H1 (cell line): Measurements from ENCODE around the gene STAMBPL1. TPM values are rescaled to one million over a fixed set of nuclear protein-coding genes. Genes with fewer than 3 reads are reported as not detected.

Experiments used
- CTCF ChIA-PET: fragments of 300-600 bp; sonication (Branson Sonifier 250); formaldehyde crosslinking; loops from one replicate; lab custom pipeline; 2021; ENCODE audit not compliant: partially characterized antibody; lab: Charles Lee
- POLR2A ChIA-PET: fragments of 300-600 bp; sonication (Branson Sonifier 250); formaldehyde crosslinking; loops from one replicate; lab custom pipeline; 2021; ENCODE audit warnings: inconsistent platforms; ENCODE audit not compliant: partially characterized antibody; lab: Charles Lee
- DNase-seq, 2 experiments: peaks; one replicate each; pipeline versions ENCODE4 v3.0.0 to v3.0.0-alpha.2; 2010 to 2022; ENCODE audit warnings: low spot score in 2 of 2, low read depth in 1 of 2, mixed read lengths in 1 of 2
- FAIRE-seq: peaks from 2 replicates; lab custom pipeline; 2011; peaks lifted over from hg19 to GRCh38; lab: Jason Lieb, UNC
- H2AFZ ChIP-seq: 2 replicates; pipeline ENCODE4 v1.8.1; 2012; ENCODE audit warnings: low read length, inconsistent platforms
- H2AK5ac ChIP-seq: 2 replicates; pipeline ENCODE4 v1.6.1; 2013; ENCODE audit warnings: low read depth, low read length
- H2BK120ac ChIP-seq: replicated peaks from 2 replicates; pipeline ENCODE3; 2013; ENCODE audit warnings: low read depth, low read length, inconsistent platforms
- H2BK12ac ChIP-seq: 2 replicates; pipeline ENCODE4 v1.6.1; 2013; ENCODE audit warnings: low read depth, low read length
- H2BK15ac ChIP-seq: 2 replicates; pipeline ENCODE4 v1.6.1; 2013; ENCODE audit warnings: low read length
- H2BK20ac ChIP-seq: 2 replicates; pipeline ENCODE4 v1.6.1; 2013; ENCODE audit warnings: low read length
- H2BK5ac ChIP-seq: 2 replicates; pipeline ENCODE4 v1.6.1; 2013; ENCODE audit warnings: low read depth, low read length
- H3K14ac ChIP-seq: 2 replicates; pipeline ENCODE4 v1.6.1; 2013; ENCODE audit warnings: inconsistent platforms; ENCODE audit not compliant: insufficient read length
- H3K18ac ChIP-seq: 2 replicates; pipeline ENCODE4 v1.6.1; 2013; ENCODE audit warnings: low read length; ENCODE audit errors: extremely low read depth
- H3K23ac ChIP-seq: 2 replicates; pipeline ENCODE4 v1.6.1; 2013; ENCODE audit warnings: inconsistent platforms; ENCODE audit not compliant: insufficient read length
- H3K23me2 ChIP-seq: 2 replicates; pipeline ENCODE4 v1.6.1; 2013; ENCODE audit warnings: low read depth, low read length
- H3K27ac ChIP-seq: 2 replicates; pipeline ENCODE4 v1.6.1; 2011; ENCODE audit warnings: low read depth, low read length, inconsistent platforms
- H3K27me3 ChIP-seq, 4 experiments: replicated peaks in 1 of 4; 1 replicate in 1 of 4; 2 replicates in 3 of 4; pipeline versions ENCODE4 v1.6.1 to v1.8.1; 2011 to 2013; ENCODE audit warnings: low read length in 3 of 4, mild to moderate bottlenecking in 3 of 4, inconsistent platforms in 2 of 4, mixed read lengths in 2 of 4, moderate library complexity in 1 of 4; ENCODE audit not compliant: control insufficient read depth in 3 of 4, insufficient read depth in 3 of 4; ENCODE audit errors: extremely low read depth in 1 of 4
- H3K36me3 ChIP-seq, 4 experiments: 2 replicates each; pipeline versions ENCODE4 v1.6.1 to v1.8.1; 2011 to 2013; ENCODE audit warnings: mild to moderate bottlenecking in 4 of 4, low read length in 3 of 4, moderate library complexity in 2 of 4, control low read depth in 1 of 4, inconsistent platforms in 1 of 4; ENCODE audit not compliant: insufficient read depth in 4 of 4, control insufficient read depth in 2 of 4
- H3K4ac ChIP-seq: replicated peaks from 2 replicates; pipeline ENCODE3; 2013; ENCODE audit warnings: low read length, low read depth, mixed read lengths, inconsistent platforms; ENCODE audit not compliant: insufficient read length
- H3K4me1 ChIP-seq, 4 experiments: replicated peaks in 1 of 4; 1 replicate in 1 of 4; 2 replicates in 3 of 4; pipeline versions ENCODE4 v1.6.1 to v1.8.1; 2011 to 2013; ENCODE audit warnings: low read length in 3 of 4, inconsistent platforms in 2 of 4, mixed read lengths in 1 of 4; ENCODE audit not compliant: insufficient read depth in 4 of 4, control insufficient read depth in 3 of 4
- H3K4me2 ChIP-seq, 2 experiments: 2 replicates each; pipeline versions ENCODE4 v1.6.1 to v1.8.1; 2011 to 2013; ENCODE audit warnings: low read depth in 2 of 2, low read length in 2 of 2, control low read depth in 1 of 2, inconsistent platforms in 1 of 2, mild to moderate bottlenecking in 1 of 2; ENCODE audit not compliant: insufficient read depth in 1 of 2
- H3K4me3 ChIP-seq, 4 experiments: fragments of 200-600, 300-600 bp in 1 of 4; sonication (generic), shearing (Covaris generic), sonication (Bioruptor Twin) in 1 of 4; 2 replicates each; pipeline versions ENCODE4 v1.5.1 to v1.8.1; 2011 to 2016; ENCODE audit warnings: low read length in 4 of 4, low read depth in 3 of 4, control low read depth in 2 of 4, inconsistent platforms in 2 of 4, mild to moderate bottlenecking in 2 of 4, mixed read lengths in 1 of 4, moderate library complexity in 1 of 4; ENCODE audit not compliant: insufficient read depth in 2 of 4; ENCODE audit errors: extremely low read depth in 1 of 4
- H3K56ac ChIP-seq: replicated peaks from 2 replicates; pipeline ENCODE3; 2013; ENCODE audit warnings: low read depth, mild to moderate bottlenecking, mixed read lengths, low read length, inconsistent platforms; ENCODE audit not compliant: insufficient read length
- H3K79me1 ChIP-seq: 2 replicates; pipeline ENCODE4 v1.6.1; 2013; ENCODE audit warnings: low read depth, low read length, control low read depth
- H3K79me2 ChIP-seq, 2 experiments: 2 replicates each; pipeline versions ENCODE4 v1.6.1 to v1.8.1; 2012 to 2013; ENCODE audit warnings: low read length in 2 of 2, mild to moderate bottlenecking in 2 of 2, inconsistent platforms in 1 of 2; ENCODE audit not compliant: insufficient read depth in 2 of 2, control insufficient read depth in 1 of 2
- H3K9ac ChIP-seq, 4 experiments: replicated peaks in 1 of 4; 1 replicate in 1 of 4; 2 replicates in 3 of 4; pipeline versions ENCODE4 v1.6.1 to v1.8.1; 2011 to 2013; ENCODE audit warnings: low read depth in 3 of 4, low read length in 3 of 4, control low read depth in 2 of 4, mild to moderate bottlenecking in 2 of 4, moderate library complexity in 2 of 4, inconsistent platforms in 1 of 4; ENCODE audit errors: extremely low read depth in 1 of 4
- H3K9me3 ChIP-seq, 2 experiments: 2 replicates each; pipeline versions ENCODE4 v1.6.1 to v1.8.1; 2012 to 2013; ENCODE audit warnings: mild to moderate bottlenecking in 2 of 2, moderate library complexity in 2 of 2, control low read depth in 1 of 2, inconsistent platforms in 1 of 2, low read depth in 1 of 2, low read length in 1 of 2, mixed read lengths in 1 of 2; ENCODE audit not compliant: insufficient read depth in 2 of 2
- H4K20me1 ChIP-seq, 2 experiments: replicated peaks in 1 of 2; 2 replicates each; pipeline versions ENCODE3 to v1.8.1; 2011 to 2013; ENCODE audit warnings: inconsistent platforms in 2 of 2, low read length in 2 of 2, mild to moderate bottlenecking in 1 of 2; ENCODE audit not compliant: insufficient read depth in 2 of 2, control insufficient read depth in 1 of 2
- H4K5ac ChIP-seq: 2 replicates; pipeline ENCODE4 v1.6.1; 2013; ENCODE audit warnings: low read length, low read depth, mixed read lengths, inconsistent platforms; ENCODE audit not compliant: insufficient read length
- H4K8ac ChIP-seq: 2 replicates; pipeline ENCODE4 v1.8.0; 2013; ENCODE audit warnings: mild to moderate bottlenecking, moderate library complexity, low read length, inconsistent platforms; ENCODE audit not compliant: insufficient read depth; ENCODE audit errors: extremely low read depth
- H4K91ac ChIP-seq: replicated peaks from 2 replicates; pipeline ENCODE3; 2013; ENCODE audit warnings: low read length, mixed read lengths, inconsistent platforms; ENCODE audit not compliant: insufficient read length
- BRCA1 ChIP-seq: IDR thresholded peaks from 2 replicates; pipeline ENCODE4 v1.6.1; 2012; ENCODE audit warnings: low read depth, low read length, improper control_type of control experiment
- CBX5 ChIP-seq: fragments of 300-800, 300-1000 bp; sonication (generic); IDR thresholded peaks from 2 replicates; pipeline ENCODE4 v1.7.1; 2016; ENCODE audit warnings: antibody characterized with exemption, low read length, low read depth
- SP2 ChIP-seq: IDR thresholded peaks from 2 replicates; pipeline ENCODE4 v1.6.1; 2012; ENCODE audit warnings: mild to moderate bottlenecking, low read length, inconsistent platforms
- TCF12 ChIP-seq: IDR thresholded peaks from 2 replicates; pipeline ENCODE4 v1.6.1; 2011; ENCODE audit warnings: low read depth, mild to moderate bottlenecking, low read length
- USF2 ChIP-seq: IDR thresholded peaks from 2 replicates; pipeline ENCODE4 v1.6.1; 2011; ENCODE audit warnings: low read length, improper control_type of control experiment
- WGBS, 2 experiments: shearing (Covaris generic) in 1 of 2; methylation state at CpG; one replicate each; pipeline versions ENCODE4 v1.1.6 to v1.1.7; 2013 to 2015; ENCODE audit warnings: low lambda C conversion rate in 2 of 2, mixed read lengths in 2 of 2, inconsistent platforms in 1 of 2, low coverage in 1 of 2, missing lambda C conversion rate in 1 of 2; ENCODE audit not compliant: insufficient replicate concordance in 2 of 2, insufficient coverage in 1 of 2, insufficient read length in 1 of 2; ENCODE audit errors: extremely low coverage in 1 of 2, missing lambda C conversion rate in 1 of 2; 5-methylcytosine and 5-hydroxymethylcytosine counted together
- polyA plus RNA-seq, 7 experiments: library from polyadenylated mRNA; depleted of rRNA in 3 of 7; stranded (reverse) in 5 of 7; unstranded in 2 of 7; fragments of >200 nt in 5 of 7; fragments of 200-250 nt in 2 of 7; gene quantifications; 1 replicate in 5 of 7; 2 replicates in 1 of 7; 4 replicates in 1 of 7; pipeline versions ENCODE4 v1.2.1 to v1.2.3, GENCODE V29; 2011 to 2013; ENCODE audit warnings: missing spikeins in 2 of 7, mixed read lengths in 2 of 7
- total RNA-seq: library from RNA; stranded (reverse); fragmentation: NEBNext Ultra II Directional; extraction: Animal tissue kit (Norgen Biotek cat#: 25700); gene quantifications from 2 replicates; pipeline ENCODE4 v1.2.1, GENCODE V29; 2021

Gene STAMBPL1
- total and polyA plus RNA-seq, 2 of the 8 experiments (the other 6 are each of a cell fraction or from before 2014, with no cell fraction given), result 5.5 TPM

DNA sequence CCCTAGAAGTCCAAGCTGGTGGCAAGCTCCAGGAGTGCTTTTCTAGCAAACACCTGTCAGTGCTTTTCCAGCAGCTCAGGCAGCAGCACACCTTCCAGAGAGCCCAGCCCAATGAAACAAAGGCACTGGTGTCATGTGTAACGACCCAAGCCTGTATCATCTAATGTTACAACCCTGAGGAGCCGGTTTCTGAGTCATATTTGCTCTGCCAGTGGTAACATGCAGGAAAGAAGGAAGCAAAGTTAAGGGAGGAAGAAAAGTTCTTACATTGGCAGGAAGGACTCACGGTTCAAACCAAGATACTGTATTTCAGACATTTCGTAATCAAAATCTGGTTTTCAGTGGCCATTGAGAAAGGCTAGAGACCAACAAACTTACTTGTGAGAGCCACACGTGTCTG lies 28.3 kb upstream of the STAMBPL1 start, which contains the start of gene ANKRD22:
ANKRD22 (minus strand) TSS at position 139 of the 400 bp plus-strand sequence. CDS start 237 bp downstream, outside the sequence.
- Histone ChIP-seq H3K56ac (no peak within 1 kb of the TSS), H2AFZ (peak within 1 kb of the TSS; percentile 99), H3K23ac (no peak within 1 kb of the TSS), H3K9ac (no peak within 1 kb of the TSS)
- no peak for TF ChIP-seq USF2
- no peak for TF ChIP-seq BRCA1
- TF ChIP-seq CBX5, result no peak
- no peak for TF ChIP-seq SP2
- TF ChIP-seq TCF12, result no peak
- TF ChIP-seq, all 59 proteins: peak for 0
- H3K4me2 ChIP-seq, result 0 out of 4 replicates have a peak within 1 kb of the TSS, but pooled peaks of 1 of the 2 experiments have one; percentile 9
- peaks cover 0 to 3% (median 0%) of the 10 kb centered on the region in 4 experiments; a peak in 3 of 7 replicates for H3K4me1 ChIP-seq
- no peak within 1 kb of the TSS for H4K8ac ChIP-seq
- no peak within 1 kb of the TSS for H4K91ac ChIP-seq
- H3K36me3 ChIP-seq, result no peaks in the 10 kb centered on the region
- H3K18ac ChIP-seq, result no peak within 1 kb of the TSS
- H2AK5ac ChIP-seq, result no peak within 1 kb of the TSS
- no peak within 1 kb of the TSS for H2BK12ac ChIP-seq
- no peak within 1 kb of the TSS for H3K4ac ChIP-seq
- no peak for DNase-seq
- 61% methylated on average over 5 of the region's 5 CpGs; no CpG with 5 or more reads in 1 of the 2 experiments for WGBS, 2 experiments
- H2BK5ac ChIP-seq, result no peak within 1 kb of the TSS
- no peak within 1 kb of the TSS for H3K14ac ChIP-seq
- H2BK20ac ChIP-seq, result no peak within 1 kb of the TSS
- ChIA-PET CTCF (interaction anchor here (0.6 to 2.1 kb wide), 7 partner anchors 12 to 135 kb away, joined by 3 to 6 read pairs (median 3); no protein-coding TSS in a partner anchor), POLR2A (no interaction called here)
- no peak within 1 kb of the TSS for H3K4me3 ChIP-seq
- no peaks in the 10 kb centered on the region for H3K23me2 ChIP-seq
- no peak within 1 kb of the TSS for H2BK15ac ChIP-seq
- H3K27me3 ChIP-seq, result no peaks in the 10 kb centered on the region
- no peak within 1 kb of the TSS for H4K5ac ChIP-seq
- no peak for FAIRE-seq
- no peak within 1 kb of the TSS for H3K27ac ChIP-seq
- H3K79me1 ChIP-seq, result no peaks in the 10 kb centered on the region
- no peaks in the 10 kb centered on the region for H4K20me1 ChIP-seq
- no peak within 1 kb of the TSS for H2BK120ac ChIP-seq
- H3K79me2 ChIP-seq, result no peaks in the 10 kb centered on the region
- no peaks in the 10 kb centered on the region for H3K9me3 ChIP-seq
